GM19099 (cell line): Measurements from ENCODE around the gene SH3PXD2A.

ENCODE experiments used
- POLR2A ChIP-seq: IDR thresholded peaks from 3 replicates; pipeline ENCODE4 v1.6.1; 2011; ENCODE audit warnings: low read depth; ENCODE audit not compliant: insufficient read length; ENCODE audit errors: extremely low read depth

SH3PXD2A gene

GRCh38 chr10:103553743-103554487 lies 301.5 kb downstream of the SH3PXD2A start:
- TF ChIP-seq POLR2A = no peak

DNA sequence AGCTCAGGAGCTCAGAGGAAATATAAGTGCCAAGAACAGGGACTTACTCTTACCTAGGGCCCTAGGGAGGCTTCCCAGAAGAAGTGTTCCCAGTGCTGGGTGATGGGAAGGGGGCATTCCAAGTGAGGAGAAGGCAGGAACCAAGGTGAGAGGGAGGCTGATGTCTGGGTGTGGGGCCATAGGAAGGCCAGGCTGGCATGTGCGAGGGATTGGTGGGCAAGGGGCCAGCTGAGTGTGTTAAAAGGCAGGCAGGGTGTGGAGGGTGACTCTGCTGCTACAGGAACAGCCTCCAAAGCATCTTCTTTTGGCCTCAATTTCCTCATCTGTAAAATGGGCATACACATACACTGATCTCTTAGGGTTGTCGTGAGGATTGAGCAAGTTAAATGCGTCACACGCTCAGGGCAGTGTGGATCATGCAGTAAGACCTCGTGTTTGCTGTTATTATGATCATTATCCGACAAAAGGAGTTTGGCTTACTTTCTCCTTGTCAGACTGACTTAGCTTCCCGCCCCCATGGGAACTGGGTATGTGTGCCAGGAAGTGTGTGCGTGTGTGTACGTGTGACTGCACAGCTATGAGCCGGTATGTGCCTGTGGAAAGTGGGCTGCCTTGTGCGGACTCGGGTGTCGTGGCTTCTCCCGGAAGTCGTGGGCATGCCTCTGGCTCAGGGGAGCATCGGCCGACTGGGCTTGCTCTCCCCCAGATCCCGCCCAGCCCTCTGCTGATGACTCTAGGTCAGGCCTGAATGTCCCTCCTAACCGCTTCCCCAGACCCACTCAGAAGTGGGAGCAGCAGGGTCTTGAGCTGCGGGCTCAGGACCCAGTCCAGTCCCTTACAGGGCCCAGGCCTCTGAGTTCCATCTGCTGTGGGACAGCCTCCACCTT lies 302.3 kb downstream of the SH3PXD2A start:
- TF ChIP-seq POLR2A = no peak

GRCh38 chr10:103551619-103552602 lies 303.5 kb downstream of the SH3PXD2A start:
- TF ChIP-seq POLR2A = no peak

GRCh38 chr10:103550229-103550628 lies 305.1 kb downstream of the SH3PXD2A start:
- no peak for TF ChIP-seq POLR2A

- TF ChIP-seq POLR2A = no peak
Observed at GRCh38 chr10:103549349-103549685, 306.1 kb downstream of the SH3PXD2A start.

- no peak for TF ChIP-seq POLR2A
Observed at GRCh38 chr10:103548581-103549348, 306.6 kb downstream of the SH3PXD2A start.

DNA sequence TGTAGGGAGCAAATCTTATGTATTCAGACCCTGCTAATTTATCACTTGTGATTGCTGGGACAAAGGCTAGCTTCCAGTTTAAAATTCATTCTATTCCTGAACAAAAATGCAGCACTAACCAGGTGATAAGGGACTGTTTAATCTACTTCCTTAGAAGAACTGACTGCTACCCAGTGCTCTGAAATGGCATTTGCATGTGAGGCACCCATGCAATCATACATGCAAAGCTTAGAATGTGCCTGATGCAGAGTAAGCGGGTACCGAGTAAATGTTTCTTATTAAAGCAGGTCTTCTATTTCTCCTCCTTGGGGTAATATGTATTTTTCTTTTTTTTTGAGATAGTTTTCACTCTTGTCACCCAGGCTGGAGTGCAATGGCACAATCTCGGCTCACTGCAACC lies 307.4 kb downstream of the SH3PXD2A start:
- no peak for TF ChIP-seq POLR2A

DNA sequence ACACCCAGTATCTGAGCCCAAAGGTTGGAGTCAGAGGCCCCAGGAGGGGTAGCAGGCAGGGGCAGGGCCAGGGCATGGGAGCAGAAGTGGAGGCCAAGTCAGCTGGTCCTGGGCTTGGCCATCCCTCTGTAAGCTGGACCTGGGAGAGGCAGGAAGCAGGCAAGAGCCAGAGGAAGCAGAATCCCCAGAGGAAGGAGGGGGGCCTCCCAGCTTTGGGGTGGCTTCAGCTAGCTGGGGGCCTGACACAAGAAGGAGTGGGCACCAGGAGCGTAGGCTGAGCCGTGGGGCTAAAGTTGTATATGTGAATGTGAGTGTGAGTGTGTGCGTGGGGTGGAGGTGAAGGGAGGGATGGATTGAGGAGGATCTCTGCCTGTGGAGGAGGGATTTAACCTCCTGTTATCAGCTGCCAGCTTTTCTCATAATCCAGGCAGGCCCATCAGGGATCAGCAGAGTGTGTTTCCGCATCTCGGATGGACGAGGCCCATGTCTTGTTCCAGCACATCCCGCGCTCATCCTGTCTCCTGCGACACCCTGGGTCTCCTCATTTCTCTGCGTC lies 307.9 kb downstream of the SH3PXD2A start:
- no peak for TF ChIP-seq POLR2A

GRCh38 chr10:103546401-103546800 lies 309.0 kb downstream of the SH3PXD2A start:
- TF ChIP-seq POLR2A = no peak

DNA sequence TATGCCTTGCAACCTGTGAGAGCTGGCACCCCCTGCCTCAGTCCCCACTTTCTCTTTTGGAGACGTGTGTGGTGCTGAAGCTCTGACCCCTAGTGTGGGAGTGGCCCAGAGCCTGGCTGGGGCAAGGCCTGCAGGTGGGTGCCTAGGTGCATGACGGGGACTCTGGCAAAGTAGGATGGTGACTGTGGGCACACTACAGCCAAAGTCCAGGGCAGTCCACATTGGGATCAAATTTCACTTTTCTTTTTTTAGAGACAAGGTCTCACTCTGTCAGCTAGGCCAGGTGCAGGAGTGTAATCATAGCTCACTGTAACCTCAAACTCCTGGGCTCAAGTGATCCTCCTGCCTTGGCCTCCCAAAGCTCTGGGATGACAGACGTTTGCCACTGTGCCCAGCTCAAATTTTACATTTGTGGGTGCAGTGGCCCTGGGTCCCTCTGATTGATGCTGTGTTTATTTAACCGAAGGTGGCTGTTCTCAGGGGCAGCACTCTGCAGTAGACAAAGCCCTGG lies 309.6 kb downstream of the SH3PXD2A start:
- TF ChIP-seq POLR2A = no peak

GRCh38 chr10:103545366-103545765 lies 310.0 kb downstream of the SH3PXD2A start:
- TF ChIP-seq POLR2A = no peak

DNA sequence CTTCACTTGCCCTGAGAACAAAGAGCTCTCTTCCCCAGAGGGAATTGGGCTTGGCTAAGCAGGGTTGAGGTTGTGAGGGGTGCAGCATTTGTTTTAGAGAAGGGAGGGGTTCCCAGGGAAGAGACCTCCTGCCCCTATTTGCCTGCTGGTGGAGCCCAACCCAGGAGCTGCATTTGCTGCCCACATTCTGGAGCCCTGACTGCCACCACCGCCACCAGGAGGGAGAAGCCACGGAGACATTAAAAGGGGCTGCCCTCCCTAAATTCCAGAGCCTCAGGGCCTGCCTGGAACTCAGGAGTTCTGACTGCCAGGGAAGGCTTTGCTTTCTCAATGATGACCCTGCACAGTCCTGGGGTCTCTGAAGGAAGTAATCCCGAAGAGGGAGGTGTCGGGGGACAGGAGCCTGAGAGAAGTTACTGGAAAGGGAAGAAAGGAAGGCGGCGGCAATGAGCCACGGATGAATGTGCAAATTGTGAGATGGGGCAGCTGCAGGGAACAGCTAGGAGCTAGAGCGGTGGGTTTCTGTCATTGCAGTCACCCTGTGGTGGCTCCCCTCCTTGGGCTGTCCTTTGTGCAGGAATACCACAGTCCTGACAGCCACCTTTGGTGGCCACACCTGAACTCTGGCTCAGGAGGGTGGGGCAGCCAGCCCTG lies 310.6 kb downstream of the SH3PXD2A start:
- TF ChIP-seq POLR2A = no peak
